GM06990 (cell line): ENCODE results near the gene RADX.

Experiments
- DNase-seq: peaks from one replicate; pipeline ENCODE4 v3.0.0-alpha.2; 2011; ENCODE audit not compliant: insufficient read length; ENCODE audit errors: extremely low read depth
- H3K27me3 ChIP-seq: replicated peaks from 2 replicates; pipeline ENCODE4 v1.6.0; 2011; ENCODE audit warnings: low read length; ENCODE audit not compliant: control insufficient read depth, insufficient read depth
- H3K36me3 ChIP-seq: 2 replicates; pipeline ENCODE4 v1.5.1; 2011; ENCODE audit warnings: low read length; ENCODE audit not compliant: control insufficient read depth, insufficient read depth
- H3K4me3 ChIP-seq: replicated peaks from 2 replicates; pipeline ENCODE4 v1.5.1; 2011; ENCODE audit warnings: low read depth, mild to moderate bottlenecking, control low read depth, low read length
- CTCF ChIP-seq: IDR thresholded peaks from 2 replicates; pipeline ENCODE4 v1.5.1; 2011; ENCODE audit warnings: low read length, control low read depth, mild to moderate bottlenecking, inconsistent platforms; ENCODE audit not compliant: insufficient read depth, poor library complexity, severe bottlenecking

Gene RADX

GRCh38 chrX:106692425-106693065 is 80.8 kb downstream of the RADX start:
- H3K4me3 ChIP-seq: no peak overlapping the region
- H3K36me3 ChIP-seq: no peaks in the 10 kb centered on the region
- no peaks in the 10 kb centered on the region for H3K27me3 ChIP-seq
- no peak for TF ChIP-seq CTCF
- DNase-seq: no peak

GRCh38 chrX:106696502-106696901 is 84.7 kb downstream of the RADX start:
- no peak for TF ChIP-seq CTCF
- Histone ChIP-seq H3K36me3 (no peaks in the 10 kb centered on the region), H3K27me3 (no peaks in the 10 kb centered on the region), H3K4me3 (no peak overlapping the region)
- no peak for DNase-seq

GRCh38 chrX:106698693-106699092 is 86.9 kb downstream of the RADX start:
- no peak for TF ChIP-seq CTCF
- H3K36me3 ChIP-seq: no peaks in the 10 kb centered on the region
- H3K27me3 ChIP-seq: no peaks in the 10 kb centered on the region
- DNase-seq: no peak
- no peak overlapping the region for H3K4me3 ChIP-seq

GRCh38 chrX:106702636-106703035 is 90.9 kb downstream of the RADX start:
- no peaks in the 10 kb centered on the region for H3K27me3 ChIP-seq
- H3K36me3 ChIP-seq: no peaks in the 10 kb centered on the region
- TF ChIP-seq CTCF: no peak
- no peak for DNase-seq
- H3K4me3 ChIP-seq: no peak overlapping the region

- H3K4me3 ChIP-seq: no peak overlapping the region
- no peak for DNase-seq
- H3K27me3 ChIP-seq: no peaks in the 10 kb centered on the region
- no peaks in the 10 kb centered on the region for H3K36me3 ChIP-seq
- no peak for TF ChIP-seq CTCF
These were observed 94.7 kb downstream of the RADX start for GRCh38 chrX:106706466-106706865.
